Naive B cell (primary cell): ENCODE measurements around the gene LPCAT1. TPM values are rescaled to one million over a fixed set of nuclear protein-coding genes. Genes with fewer than 3 reads are reported as not detected.
A peak's percentile ranks its signal among the peaks of the same experiment; 100 is the strongest.

Source experiments
- ATAC-seq, 2 donors: fragments of 150-1000 bp; cut with Tn5 transposase; 2 replicates each; pipeline ENCODE4 v1.10.0; 2021; ENCODE audit warnings: low read depth in 2 of 2, mild to moderate bottlenecking in 2 of 2, moderate library complexity in 2 of 2
- DNase-seq: peaks from one replicate; pipeline ENCODE4 v3.0.0; 2022
- H3K27ac Mint-ChIP-seq, 6 donors: one replicate each; pipeline ENCODE4 v1.8.0; 2020 to 2022; ENCODE audit warnings: mild to moderate bottlenecking in 6 of 6, mixed read lengths in 6 of 6, moderate library complexity in 5 of 6, inconsistent platforms in 2 of 6
- H3K27me3 Mint-ChIP-seq, 3 donors: one replicate each; pipeline ENCODE4 v1.8.0; 2021 to 2022; ENCODE audit warnings: mixed read lengths in 3 of 3, mild to moderate bottlenecking in 1 of 3
- H3K36me3 Mint-ChIP-seq, 2 donors: one replicate each; pipeline ENCODE4 v1.8.0; 2020 to 2022; ENCODE audit warnings: mixed read lengths in 2 of 2, inconsistent platforms in 1 of 2, mild to moderate bottlenecking in 1 of 2
- H3K4me1 Mint-ChIP-seq, 3 donors: one replicate each; pipeline ENCODE4 v1.8.0; 2020 to 2022; ENCODE audit warnings: mixed read lengths in 3 of 3, inconsistent platforms in 1 of 3, mild to moderate bottlenecking in 1 of 3, moderate library complexity in 1 of 3
- H3K4me3 Mint-ChIP-seq, 8 donors: one replicate each; pipeline ENCODE4 v1.8.0; 2020 to 2022; ENCODE audit warnings: mild to moderate bottlenecking in 8 of 8, mixed read lengths in 8 of 8, moderate library complexity in 8 of 8, inconsistent platforms in 2 of 8
- H3K9me3 Mint-ChIP-seq, 7 donors: one replicate each; pipeline ENCODE4 v1.8.0; 2020 to 2022; ENCODE audit warnings: mixed read lengths in 7 of 7, mild to moderate bottlenecking in 5 of 7, inconsistent platforms in 2 of 7, moderate library complexity in 1 of 7
- polyA plus RNA-seq, 6 donors: library from polyadenylated mRNA; unstranded; fragments of 300-500 nt; fragmentation: Illumina TruSeq; gene quantifications; one replicate each; pipeline ENCODE4 v1.2.3, GENCODE V29; 2021; ENCODE audit warnings: low read depth in 6 of 6

LPCAT1 gene
- polyA plus RNA-seq, 6 donors from 2014 or later: 19.5 to 63.3 (median 52.7) TPM

DNA sequence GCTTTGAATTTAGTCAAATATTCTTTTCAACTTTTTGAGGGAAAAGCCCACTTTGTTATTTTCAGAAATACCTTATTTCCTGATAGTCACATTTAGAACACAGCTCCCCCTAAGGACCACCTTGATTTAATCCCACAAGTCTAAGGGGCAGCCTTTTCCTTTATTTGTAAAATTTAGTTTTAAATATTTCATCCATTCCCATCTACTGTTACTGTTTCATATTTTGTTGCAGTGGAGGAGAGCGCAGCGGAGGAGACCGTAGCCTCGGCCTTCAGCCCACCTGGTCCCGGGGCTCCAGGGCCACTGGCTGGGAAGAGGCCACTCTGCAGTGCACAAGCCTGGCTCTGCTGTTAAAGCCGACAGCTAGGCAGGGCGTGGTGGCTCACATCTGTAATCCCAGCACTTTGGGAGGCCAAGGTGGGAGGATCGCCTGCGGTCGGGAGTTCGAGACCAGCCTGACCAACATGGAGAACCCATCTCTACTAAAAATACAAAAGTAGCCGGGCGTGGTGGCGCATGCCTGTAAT, 19.6 kb downstream of the LPCAT1 start:
- Mint-ChIP-seq H3K4me1 (peaks cover 53 to 86% (median 65%) of the 10 kb centered on the region in 3 donors), H3K9me3 (peaks cover 0 to 1% (median 0%) of the 10 kb centered on the region in 7 donors), H3K4me3 (peak overlapping the region; percentile 67 to 91 (median 84)), H3K36me3 (no peaks in the 10 kb centered on the region), H3K27me3 (no peaks in the 10 kb centered on the region), H3K27ac (peak overlapping the region; percentile 96 to 100 (median 98))
- ATAC-seq: peak; percentile 1 to 3
- DNase-seq: no peak

DNA sequence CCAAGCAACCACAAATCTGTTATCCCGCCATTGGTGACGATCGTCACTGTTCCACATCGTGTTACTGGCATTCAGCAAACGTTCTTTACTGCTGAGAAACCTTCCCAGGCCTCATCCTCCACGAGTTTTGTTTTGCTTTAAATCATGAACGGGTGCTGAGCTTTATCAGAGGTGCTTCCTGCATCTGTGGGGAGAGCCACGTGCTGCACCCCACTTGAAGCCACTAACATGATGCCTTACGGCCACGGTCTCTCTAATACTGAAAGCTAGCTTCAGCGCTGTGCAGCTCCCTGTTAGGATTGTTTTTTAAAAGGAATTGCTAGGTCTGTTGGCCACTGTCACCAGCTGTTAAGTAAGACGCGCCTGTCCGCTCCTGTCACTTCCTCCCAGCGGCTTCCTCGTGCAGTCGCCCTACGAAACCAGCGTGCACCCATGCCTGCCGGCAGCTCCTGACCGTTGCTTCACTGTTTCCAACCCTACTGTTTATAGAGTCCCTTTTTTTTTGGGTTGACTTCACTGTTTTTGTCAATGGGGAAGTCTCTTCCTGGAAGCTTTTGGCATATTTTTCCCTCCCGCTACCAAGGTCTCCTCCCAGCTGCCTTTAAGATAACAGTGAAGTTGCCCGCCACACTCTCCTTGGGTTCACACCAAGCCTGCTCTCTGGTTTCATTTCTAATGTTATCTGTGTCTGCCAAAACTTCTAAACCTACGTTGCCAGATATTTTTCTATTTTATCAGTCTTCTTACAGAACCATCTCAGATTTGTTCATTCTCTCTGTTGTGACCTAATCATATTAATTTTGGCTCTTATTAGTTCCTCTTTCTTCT, 20.3 kb downstream of the LPCAT1 start:
- Mint-ChIP-seq H3K36me3 (no peaks in the 10 kb centered on the region), H3K4me1 (peaks cover 60 to 89% (median 72%) of the 10 kb centered on the region in 3 donors), H3K4me3 (peak overlapping the region; percentile 67 to 91 (median 84)), H3K27ac (peak overlapping the region; percentile 96 to 100 (median 98)), H3K9me3 (peaks cover 0 to 1% (median 0%) of the 10 kb centered on the region in 7 donors), H3K27me3 (no peaks in the 10 kb centered on the region)
- peak; percentile 71 for DNase-seq
- ATAC-seq: peak; percentile 54 to 60

DNA sequence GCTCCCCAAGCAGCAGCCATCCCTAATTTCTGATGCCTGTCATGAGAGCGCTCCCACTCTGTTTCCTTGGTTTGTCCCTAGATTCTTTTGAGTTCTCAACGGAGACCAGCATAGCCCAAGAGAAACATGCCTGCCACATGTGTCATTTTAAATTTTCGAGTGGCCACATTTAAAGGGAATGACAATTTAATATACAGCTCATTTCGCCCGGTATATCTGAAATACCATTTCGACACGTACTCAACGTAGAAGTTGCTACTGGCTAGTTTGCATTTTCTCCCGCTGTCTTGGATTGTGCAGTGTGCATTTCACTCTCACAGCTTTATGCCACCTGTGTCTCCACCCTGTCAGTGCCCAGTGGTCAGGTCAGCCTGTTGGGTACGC, 21.0 kb downstream of the LPCAT1 start:
- DNase-seq: no peak
- H3K4me1 Mint-ChIP-seq: peaks cover 65 to 89% (median 78%) of the 10 kb centered on the region in 3 donors
- H3K27me3 Mint-ChIP-seq: no peaks in the 10 kb centered on the region
- no peaks in the 10 kb centered on the region for H3K36me3 Mint-ChIP-seq
- H3K4me3 Mint-ChIP-seq: peak overlapping the region; percentile 67 to 91 (median 84)
- ATAC-seq: no peak
- H3K27ac Mint-ChIP-seq: peak overlapping the region; percentile 96 to 100 (median 98)
- H3K9me3 Mint-ChIP-seq: peaks cover 0 to 1% (median 0%) of the 10 kb centered on the region in 7 donors

DNA sequence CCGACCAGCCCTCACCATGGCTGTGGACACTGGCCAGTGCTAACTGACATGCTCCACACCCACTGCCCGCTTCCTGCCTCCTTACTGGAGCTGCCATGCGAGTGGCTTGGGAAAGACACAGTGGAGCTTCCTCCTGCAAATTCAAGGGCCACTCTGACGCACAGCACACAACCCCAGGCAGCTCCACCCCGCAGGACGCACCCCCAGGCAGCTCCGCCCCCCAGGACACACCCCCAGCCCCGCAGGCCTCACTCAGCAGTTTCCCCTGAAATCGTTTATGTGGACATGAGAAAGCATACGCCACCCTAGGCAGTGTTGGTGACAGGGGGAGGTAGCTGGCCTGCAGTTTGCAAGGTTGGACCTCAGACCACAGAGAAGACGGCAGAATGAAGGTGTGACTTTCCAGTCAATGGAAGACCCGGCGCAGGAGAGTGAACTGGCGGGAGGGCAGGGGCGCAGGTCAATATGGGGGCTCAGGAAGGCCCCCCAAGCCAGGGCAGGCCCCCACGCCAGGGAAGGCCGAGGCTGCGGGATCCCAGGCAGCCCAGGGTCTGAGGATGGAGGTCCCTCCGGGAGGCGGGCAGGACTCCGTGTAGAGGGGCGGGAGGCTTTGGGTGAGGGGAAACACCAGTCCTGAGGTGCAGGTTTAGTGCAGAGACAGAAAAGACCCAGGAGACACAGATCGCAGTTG, 21.6 kb downstream of the LPCAT1 start:
- Mint-ChIP-seq H3K4me3 (peak overlapping the region; percentile 7 to 90 (median 67)), H3K27me3 (no peaks in the 10 kb centered on the region), H3K4me1 (peaks cover 68 to 91% (median 81%) of the 10 kb centered on the region in 3 donors), H3K9me3 (peaks cover 0 to 1% (median 0%) of the 10 kb centered on the region in 7 donors), H3K36me3 (no peaks in the 10 kb centered on the region), H3K27ac (peak overlapping the region; percentile 53 to 100 (median 98))
- peak; percentile 40 to 54 for ATAC-seq
- DNase-seq: peak; percentile 72

DNA sequence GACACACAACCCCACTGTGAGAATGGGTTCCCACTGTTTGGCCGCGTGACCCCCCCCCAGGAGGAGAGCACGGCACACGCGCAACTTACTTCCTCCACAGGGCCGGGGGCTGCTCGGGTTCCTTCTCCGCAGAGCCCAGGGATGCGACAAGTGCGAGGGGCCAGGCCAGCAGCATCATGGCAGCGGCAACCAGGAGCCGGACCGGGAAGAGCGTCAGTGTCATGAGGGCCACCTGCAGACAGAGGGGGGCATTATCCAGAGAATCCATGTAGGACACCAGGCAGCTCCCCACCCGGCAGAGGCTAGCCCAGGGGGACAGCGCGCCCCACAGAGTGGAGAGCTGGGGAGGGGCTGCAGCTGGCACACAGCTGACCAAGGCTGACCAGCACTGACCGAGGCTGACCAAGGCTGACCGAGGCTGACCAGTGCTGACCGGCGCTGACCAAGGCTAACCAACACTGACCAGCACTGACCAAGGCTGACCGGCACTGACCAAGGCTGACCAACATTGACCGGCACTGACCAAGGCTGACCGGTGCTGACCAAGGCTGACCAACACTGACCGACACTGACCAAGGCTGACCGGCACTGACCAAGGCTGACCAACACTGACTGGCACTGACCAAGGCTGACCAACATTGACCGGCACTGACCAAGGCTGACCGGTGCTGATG, 22.3 kb downstream of the LPCAT1 start:
- peaks cover 68 to 91% (median 81%) of the 10 kb centered on the region in 3 donors for H3K4me1 Mint-ChIP-seq
- H3K9me3 Mint-ChIP-seq: peaks cover 0 to 1% (median 0%) of the 10 kb centered on the region in 7 donors
- peak overlapping the region; percentile 39 to 100 (median 97) for H3K27ac Mint-ChIP-seq
- peak overlapping the region in 5 of 8 donors; percentile 47 to 84 (median 70) for H3K4me3 Mint-ChIP-seq
- ATAC-seq (no peak), DNase-seq (no peak)
- no peaks in the 10 kb centered on the region for H3K27me3 Mint-ChIP-seq
- H3K36me3 Mint-ChIP-seq: no peaks in the 10 kb centered on the region

DNA sequence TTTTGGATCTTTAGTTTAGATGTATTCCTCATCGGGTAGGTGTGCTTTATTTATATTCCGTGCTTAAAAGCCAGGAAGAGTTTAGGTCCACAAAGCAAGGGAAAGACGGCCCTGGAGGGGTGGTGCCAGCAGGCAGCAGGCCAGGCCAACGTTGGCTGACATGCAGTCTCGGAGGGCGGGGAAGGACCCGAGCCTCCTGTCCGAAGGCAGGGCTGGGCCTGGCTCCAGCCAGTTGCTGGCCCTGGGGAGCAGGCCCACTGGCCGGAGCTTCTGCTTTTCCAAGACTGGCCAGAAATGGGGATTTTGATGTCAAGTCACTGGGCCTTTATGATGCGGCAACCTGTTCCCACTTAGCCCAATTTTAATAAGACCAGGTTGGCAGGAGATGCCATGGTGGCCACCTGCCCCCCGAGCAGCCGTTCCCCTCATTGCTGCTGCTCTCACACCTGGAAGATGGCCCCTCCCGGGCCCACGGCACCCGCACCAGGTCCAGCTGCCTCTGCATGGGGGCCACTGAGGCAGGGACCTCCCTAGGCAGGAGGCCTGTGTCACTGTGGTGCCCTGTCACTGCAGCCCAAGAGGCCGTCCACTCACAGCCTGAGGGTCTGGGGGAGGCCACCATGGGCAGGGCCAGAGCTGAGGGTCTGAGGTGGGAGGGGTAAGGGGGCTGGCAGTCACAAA, 23.2 kb downstream of the LPCAT1 start:
- Mint-ChIP-seq H3K4me1 (peaks cover 66 to 91% (median 81%) of the 10 kb centered on the region in 3 donors), H3K27me3 (no peaks in the 10 kb centered on the region), H3K4me3 (peak overlapping the region in 3 of 8 donors; percentile 9 to 62 (median 36)), H3K36me3 (no peaks in the 10 kb centered on the region), H3K9me3 (peaks cover 0 to 1% (median 0%) of the 10 kb centered on the region in 7 donors), H3K27ac (peak overlapping the region in 5 of 6 donors; percentile 92 to 100 (median 98))
- DNase-seq (no peak), ATAC-seq (no peak)

DNA sequence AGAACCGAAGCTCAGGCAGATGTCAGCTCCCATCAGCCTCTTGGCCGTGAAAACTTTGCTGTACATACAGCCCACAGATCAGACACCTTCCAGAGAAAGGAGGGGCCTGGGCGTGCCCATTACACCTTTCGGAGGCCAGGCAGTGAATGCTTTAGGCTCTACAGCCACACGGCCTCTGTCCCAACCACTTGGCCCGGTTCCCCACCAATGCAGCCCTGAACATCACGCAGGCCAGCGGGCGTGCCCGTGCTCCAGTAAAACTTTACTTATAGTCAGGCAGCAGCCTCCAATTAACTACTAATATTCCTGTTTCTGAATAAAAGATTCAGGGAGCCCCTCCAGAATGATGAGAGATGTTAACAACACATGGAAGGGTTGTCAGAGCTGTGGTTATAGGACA, 23.9 kb downstream of the LPCAT1 start:
- H3K36me3 Mint-ChIP-seq: no peaks in the 10 kb centered on the region

DNA sequence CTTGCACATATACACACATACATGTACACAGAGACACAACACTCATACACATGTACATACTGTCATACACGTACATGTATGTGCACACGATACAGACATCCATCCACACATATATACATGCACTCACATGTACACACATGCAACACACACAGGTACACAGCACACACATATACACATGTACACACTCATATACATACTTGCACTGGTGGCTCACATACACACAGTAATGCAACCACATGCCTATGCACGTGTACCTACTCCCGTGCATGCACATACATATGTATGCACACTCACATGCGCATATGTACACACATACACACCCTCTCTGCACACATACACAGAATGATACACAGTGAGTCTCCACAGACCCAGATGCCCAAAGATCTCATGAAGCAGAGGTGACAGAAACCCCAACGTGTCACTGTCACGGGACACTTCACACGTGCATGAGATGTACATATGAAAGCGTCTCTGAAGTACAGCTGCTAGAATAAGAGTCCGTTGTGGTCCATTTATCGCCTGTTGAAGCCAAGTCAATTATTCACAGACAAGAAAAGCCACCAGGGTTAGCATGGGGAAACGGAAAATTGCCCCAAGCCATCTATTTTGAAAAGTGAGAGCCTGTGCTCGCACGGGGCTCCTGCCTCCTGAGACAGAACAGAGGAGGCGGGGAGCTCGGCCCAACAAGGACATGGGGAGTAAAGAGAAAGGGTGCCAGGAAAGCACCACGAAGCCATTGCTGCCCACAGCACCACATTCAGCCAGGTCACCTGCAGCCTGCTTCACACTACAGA, 24.9 kb downstream of the LPCAT1 start:
- DNase-seq (peak; percentile 69), ATAC-seq (peak; percentile 8 to 26)
- peaks cover 75 to 93% (median 90%) of the 10 kb centered on the region in 3 donors for H3K4me1 Mint-ChIP-seq
- no peaks in the 10 kb centered on the region for H3K36me3 Mint-ChIP-seq
- peaks cover 0 to 1% (median 0%) of the 10 kb centered on the region in 7 donors for H3K9me3 Mint-ChIP-seq
- H3K4me3 Mint-ChIP-seq: peak overlapping the region in 7 of 8 donors; percentile 34 to 80 (median 69)
- H3K27me3 Mint-ChIP-seq: no peaks in the 10 kb centered on the region
- peak overlapping the region; percentile 57 to 100 (median 98) for H3K27ac Mint-ChIP-seq

More for the DNA sequence above, 23.9 kb downstream of the LPCAT1 start:
- no peaks in the 10 kb centered on the region for H3K27me3 Mint-ChIP-seq
- peaks cover 71 to 92% (median 85%) of the 10 kb centered on the region in 3 donors for H3K4me1 Mint-ChIP-seq
- ATAC-seq: no peak
- peak overlapping the region in 5 of 8 donors; percentile 29 to 80 (median 69) for H3K4me3 Mint-ChIP-seq
- DNase-seq: no peak
- peak overlapping the region in 4 of 6 donors; percentile 62 to 100 (median 98) for H3K27ac Mint-ChIP-seq
- peaks cover 0 to 1% (median 0%) of the 10 kb centered on the region in 7 donors for H3K9me3 Mint-ChIP-seq

DNA sequence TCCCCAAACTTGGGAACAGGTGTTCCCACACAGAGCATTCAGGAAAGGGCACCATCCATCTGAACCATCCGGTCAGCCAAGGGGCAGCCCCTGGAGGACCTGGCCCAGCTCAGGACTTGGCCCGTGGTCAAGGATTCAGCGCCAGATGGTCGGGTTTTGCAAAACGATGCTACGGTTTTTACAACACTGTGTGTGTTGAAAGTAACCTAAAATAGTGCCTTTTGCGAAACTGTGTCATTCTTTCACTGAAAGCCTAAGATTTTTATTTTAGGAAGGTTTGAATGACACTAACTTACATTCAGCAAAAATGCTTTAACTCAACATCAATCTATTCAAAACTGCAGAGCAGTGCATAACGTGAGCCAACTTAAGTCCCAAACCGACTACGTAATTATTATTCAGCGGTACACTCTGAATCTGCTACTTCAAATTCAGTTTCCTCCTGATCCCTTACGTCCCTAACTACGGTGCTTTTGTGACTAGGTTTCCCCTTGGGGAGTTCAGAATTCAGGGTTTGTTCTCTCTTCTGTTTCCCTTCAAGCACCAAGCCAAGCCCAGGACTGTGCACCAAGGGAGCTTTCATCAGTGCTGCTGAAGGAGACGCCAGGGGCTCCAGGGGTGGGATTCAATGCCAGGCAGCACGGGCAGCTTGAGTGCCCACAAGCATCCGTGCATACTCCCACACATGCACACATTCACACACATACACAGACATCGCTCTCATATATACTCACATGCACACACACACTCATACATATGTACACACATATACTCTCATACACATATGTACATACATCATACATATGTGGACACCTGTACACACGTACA, 25.8 kb downstream of the LPCAT1 start:
- Mint-ChIP-seq H3K9me3 (peaks cover 0 to under 1% (median 0%) of the 10 kb centered on the region in 7 donors), H3K27me3 (no peaks in the 10 kb centered on the region)

DNA sequence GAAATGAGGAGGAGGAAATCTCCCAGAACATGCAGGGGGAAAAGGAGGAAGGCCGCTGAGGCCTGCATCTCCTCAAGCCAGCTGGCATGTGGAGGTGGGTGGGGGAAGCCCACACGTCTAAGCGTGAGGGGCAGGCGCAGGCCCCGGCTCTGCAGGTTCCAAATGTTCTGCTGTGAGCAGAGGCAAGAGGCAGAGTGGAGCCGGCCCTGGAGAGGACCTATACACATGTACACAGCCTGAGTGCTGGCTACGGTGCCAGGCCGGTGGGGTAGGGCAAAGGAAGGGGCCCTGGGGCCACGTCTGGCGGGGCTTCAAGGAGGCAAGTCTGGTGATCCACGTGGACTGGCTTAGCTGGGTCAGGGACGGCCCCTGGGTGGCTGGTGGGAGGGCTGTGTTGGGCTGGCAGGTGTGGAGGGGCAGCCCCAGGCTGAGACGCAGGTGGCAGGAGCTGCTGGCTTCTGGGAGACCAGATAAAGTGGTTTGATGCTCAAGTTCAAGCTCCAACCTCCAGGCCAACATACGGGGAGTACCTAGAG, 26.4 kb downstream of the LPCAT1 start:
- peak overlapping the region; percentile 62 to 100 (median 98) for H3K27ac Mint-ChIP-seq
- no peaks in the 10 kb centered on the region for H3K36me3 Mint-ChIP-seq
- no peaks in the 10 kb centered on the region for H3K9me3 Mint-ChIP-seq
- peaks cover 70 to 93% (median 90%) of the 10 kb centered on the region in 3 donors for H3K4me1 Mint-ChIP-seq
- H3K27me3 Mint-ChIP-seq: no peaks in the 10 kb centered on the region
- ATAC-seq (peak; percentile 8 to 22), DNase-seq (peak; percentile 79)
- peak overlapping the region; percentile 30 to 90 (median 67) for H3K4me3 Mint-ChIP-seq

More for the DNA sequence above, 25.8 kb downstream of the LPCAT1 start:
- H3K36me3 Mint-ChIP-seq: no peaks in the 10 kb centered on the region
- DNase-seq (peak; percentile 59), ATAC-seq (peak; percentile 9)
- peaks cover 75 to 93% (median 90%) of the 10 kb centered on the region in 3 donors for H3K4me1 Mint-ChIP-seq
- H3K27ac Mint-ChIP-seq: peak overlapping the region; percentile 62 to 100 (median 98)
- peak overlapping the region; percentile 2 to 86 (median 66) for H3K4me3 Mint-ChIP-seq

DNA sequence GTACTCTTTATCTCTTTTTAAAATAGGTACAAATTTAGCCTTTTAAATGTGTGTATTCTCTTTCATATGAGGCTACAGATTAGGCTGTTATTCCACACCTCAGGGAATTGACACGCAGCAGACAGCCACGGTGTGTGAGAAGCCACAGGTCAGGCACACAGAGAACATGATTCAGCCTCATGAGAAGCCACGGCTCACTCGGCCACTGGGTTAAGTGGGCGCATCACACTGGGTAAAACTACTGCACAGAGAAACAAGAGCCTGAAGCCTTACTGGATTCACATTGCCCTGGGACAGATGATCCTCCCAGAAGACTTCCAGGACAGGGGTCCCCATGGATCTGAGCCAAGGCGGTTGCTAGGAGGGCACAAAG, 28.2 kb downstream of the LPCAT1 start:
- no peak for ATAC-seq
- Mint-ChIP-seq H3K27ac (peak overlapping the region; percentile 98 to 100 (median 99)), H3K9me3 (no peaks in the 10 kb centered on the region), H3K4me3 (peak overlapping the region; percentile 72 to 93 (median 84)), H3K4me1 (peaks cover 66 to 98% (median 96%) of the 10 kb centered on the region in 3 donors), H3K36me3 (peaks cover 0 to 8% of the 10 kb centered on the region in 2 donors), H3K27me3 (no peaks in the 10 kb centered on the region)
- DNase-seq: no peak
